ENCODE results near the gene IL23A. TPM values are rescaled to one million over a fixed set of nuclear protein-coding genes. Genes with fewer than 3 reads are reported as not detected.

Gene IL23A
- total and polyA plus RNA-seq, 2 of the 13 experiments (the other 11 are each of a cell fraction or from before 2014, with no cell fraction given) = 0.33 to 0.35 TPM

GRCh38 chr12:56333679-56334489 is 4.8 kb upstream of the IL23A start, which contains the start of gene PAN2 (continued):
- TF ChIP-seq ZFP91 (CRISPR knock-in tag; IDR thresholded peaks at IDR 0.05; ENCODE audit: borderline replicate concordance) = peak; percentile 53; the same call in 1 of the 2 replicates
- peak; percentile 68; the same call in 1 of the 2 replicates for TF ChIP-seq ZSCAN30 (CRISPR knock-in tag; IDR thresholded peaks at IDR 0.05)
- no peak for TF ChIP-seq ZNF761 (CRISPR knock-in tag; conservative IDR thresholded peaks at IDR 0.05)
- peak; percentile 27 for TF ChIP-seq SMC3 (IDR thresholded peaks at IDR 0.05; ENCODE audit: low read length)
- no peak for TF ChIP-seq ZFP62 (CRISPR knock-in tag; IDR thresholded peaks at IDR 0.05)
- TF ChIP-seq E2F1 (CRISPR knock-in tag; IDR thresholded peaks at IDR 0.05) = peak; percentile 68; the same call in 1 of the 2 replicates
- peak; percentile 52; the same call in 1 of the 2 replicates for TF ChIP-seq KDM5A (IDR thresholded peaks at IDR 0.05; ENCODE audit: borderline replicate concordance, low read length)
- TF ChIP-seq ZNF451 (CRISPR knock-in tag; IDR thresholded peaks at IDR 0.05) = no peak
- TF ChIP-seq SAP130 (CRISPR knock-in tag; IDR thresholded peaks at IDR 0.05; ENCODE audit: low read depth) = peak; percentile 78
- TF ChIP-seq KAT8 (CRISPR knock-in tag; IDR thresholded peaks at IDR 0.05) = peak; percentile 93
- TF ChIP-seq FOSL2 (CRISPR knock-in tag; IDR thresholded peaks at IDR 0.05) = peak; percentile 30; the same call in 1 of the 2 replicates
- TF ChIP-seq ZNF563 (CRISPR knock-in tag; IDR thresholded peaks at IDR 0.05) = peak; percentile 51; the same call in 1 of the 2 replicates
- peak; percentile 29; the same call in 1 of the 2 replicates for TF ChIP-seq HDAC2 (CRISPR knock-in tag; IDR thresholded peaks at IDR 0.05)
- TF ChIP-seq FOXA3 (CRISPR knock-in tag; IDR thresholded peaks at IDR 0.05) = 0 out of 2 replicates have a peak, but pooled peaks have one; percentile 18
- no peak; the same call in 1 of the 2 replicates for TF ChIP-seq AKNA (CRISPR knock-in tag; IDR thresholded peaks at IDR 0.05; ENCODE audit: borderline replicate concordance)
- TF ChIP-seq ZNF558 (CRISPR knock-in tag; IDR thresholded peaks at IDR 0.05; ENCODE audit: borderline replicate concordance) = no peak
- peak; percentile 94 for TF ChIP-seq CREM (IDR thresholded peaks at IDR 0.05)
- TF ChIP-seq CREM (CRISPR knock-in tag; IDR thresholded peaks at IDR 0.05) = no peak

Data from HepG2 (cell line).